Tibial nerve (tissue), 4 donors: ENCODE data around the gene PRSS48. TPM values are rescaled to one million over a fixed set of nuclear protein-coding genes. Genes with fewer than 3 reads are reported as not detected.

ENCODE experiments used
- DNase-seq, 2 donors: peaks; one replicate each; pipeline ENCODE4 v3.0.0-alpha.2; 2019; ENCODE audit warnings: low spot score in 2 of 2
- H3K27ac ChIP-seq, 4 donors: fragments of 200-600 bp; sonication (generic) in 3 of 4; one replicate each; pipeline ENCODE4 v1.5.1; 2017 to 2019; ENCODE audit warnings: mild to moderate bottlenecking in 1 of 4
- H3K27me3 ChIP-seq, 2 donors: fragments of 200-600 bp; sonication (generic) in 1 of 2; one replicate each; pipeline versions ENCODE4 v1.5.1 to v1.6.0; 2017 to 2019
- H3K36me3 ChIP-seq, 3 donors: fragments of 200-600 bp; sonication (generic); one replicate each; pipeline ENCODE4 v1.5.1; 2018 to 2019
- H3K4me1 ChIP-seq, 4 donors: fragments of 200-600 bp; sonication (generic) in 3 of 4; one replicate each; pipeline ENCODE4 v1.5.1; 2017 to 2019
- H3K4me3 ChIP-seq, 4 donors: fragments of 200-600 bp; sonication (generic) in 3 of 4; one replicate each; pipeline ENCODE4 v1.5.1; 2017 to 2019; ENCODE audit warnings: mild to moderate bottlenecking in 1 of 4, moderate library complexity in 1 of 4
- H3K9me3 ChIP-seq, 4 donors: fragments of 200-600 bp; sonication (generic) in 3 of 4; one replicate each; pipeline ENCODE4 v1.5.1; 2017 to 2019
- CTCF ChIP-seq, 5 experiments: fragments of 200-600 bp in 3 of 5; fragments of 450-650 bp in 2 of 5; sonication (generic) in 3 of 5; IDR thresholded peaks; one replicate each; pipeline ENCODE4 v1.5.1; 2016 to 2019; ENCODE audit warnings: antibody characterized with exemption in 5 of 5, mild to moderate bottlenecking in 3 of 5, moderate library complexity in 2 of 5
- EP300 ChIP-seq, 2 donors: sonication (generic); formaldehyde crosslinking; IDR thresholded peaks; one replicate each; pipeline ENCODE4 v1.6.1; 2017; ENCODE audit warnings: antibody characterized with exemption in 2 of 2, mild to moderate bottlenecking in 1 of 2
- POLR2A ChIP-seq, 2 donors: fragments of 450-650 bp; IDR thresholded peaks; one replicate each; pipeline ENCODE4 v1.6.1; 2017; ENCODE audit warnings: antibody characterized with exemption in 2 of 2, mild to moderate bottlenecking in 2 of 2, moderate library complexity in 2 of 2
- WGBS, 2 donors: methylation state at CpG; one replicate each; pipeline ENCODE4 v1.1.5; 2018; 5-methylcytosine and 5-hydroxymethylcytosine counted together
- total RNA-seq, 4 donors: library from RNA; depleted of rRNA; stranded (reverse); fragments of >200 nt; gene quantifications; one replicate each; pipeline ENCODE4 v1.1.0, GENCODE V29; 2016

PRSS48 gene
- total RNA-seq, 4 donors from 2014 or later = not detected

- Histone ChIP-seq H3K27me3 (no peaks in the 10 kb centered on the region), H3K4me1 (peaks cover 0 to 34% (median 11%) of the 10 kb centered on the region in 4 donors), H3K36me3 (no peaks in the 10 kb centered on the region), H3K9me3 (no peaks in the 10 kb centered on the region), H3K4me3 (no peak overlapping the region), H3K27ac (no peak overlapping the region)
- 84 to 90% methylated on average over 5 of the region's 5 CpGs for WGBS, 2 donors
- no peak for DNase-seq
- TF ChIP-seq CTCF (IDR thresholded peaks at IDR 0.05) = no peak
- no peak for TF ChIP-seq POLR2A (IDR thresholded peaks at IDR 0.05)
- no peak for TF ChIP-seq EP300 (IDR thresholded peaks at IDR 0.05)
Measured at GRCh38 chr4:151310124-151310728, 33.3 kb downstream of the PRSS48 start.

- Histone ChIP-seq H3K27ac (no peak overlapping the region), H3K4me3 (no peak overlapping the region), H3K9me3 (no peaks in the 10 kb centered on the region), H3K36me3 (no peaks in the 10 kb centered on the region), H3K4me1 (peaks cover 0 to 49% (median 20%) of the 10 kb centered on the region in 4 donors), H3K27me3 (no peaks in the 10 kb centered on the region)
- DNase-seq = no peak
- TF ChIP-seq POLR2A (IDR thresholded peaks at IDR 0.05) (no peak), EP300 (IDR thresholded peaks at IDR 0.05) (no peak), CTCF (IDR thresholded peaks at IDR 0.05) (no peak)
- 86 to 87% methylated on average over 6 of the region's 6 CpGs for WGBS, 2 donors
Measured at GRCh38 chr4:151313306-151314009, 36.5 kb downstream of the PRSS48 start.

GRCh38 chr4:151314010-151314355, 37.0 kb downstream of the PRSS48 start:
- Histone ChIP-seq H3K4me1 (peaks cover 0 to 49% (median 20%) of the 10 kb centered on the region in 4 donors), H3K36me3 (no peaks in the 10 kb centered on the region), H3K27ac (peak overlapping the region in 1 of 4 donors; percentile 44), H3K4me3 (no peak overlapping the region), H3K9me3 (no peaks in the 10 kb centered on the region), H3K27me3 (no peaks in the 10 kb centered on the region)
- DNase-seq = no peak
- no peak for TF ChIP-seq POLR2A (IDR thresholded peaks at IDR 0.05)
- TF ChIP-seq CTCF (IDR thresholded peaks at IDR 0.05) = no peak
- TF ChIP-seq EP300 (IDR thresholded peaks at IDR 0.05) = no peak
- 28 to 35% methylated on average over 1 of the region's 1 CpG for WGBS, 2 donors

DNA sequence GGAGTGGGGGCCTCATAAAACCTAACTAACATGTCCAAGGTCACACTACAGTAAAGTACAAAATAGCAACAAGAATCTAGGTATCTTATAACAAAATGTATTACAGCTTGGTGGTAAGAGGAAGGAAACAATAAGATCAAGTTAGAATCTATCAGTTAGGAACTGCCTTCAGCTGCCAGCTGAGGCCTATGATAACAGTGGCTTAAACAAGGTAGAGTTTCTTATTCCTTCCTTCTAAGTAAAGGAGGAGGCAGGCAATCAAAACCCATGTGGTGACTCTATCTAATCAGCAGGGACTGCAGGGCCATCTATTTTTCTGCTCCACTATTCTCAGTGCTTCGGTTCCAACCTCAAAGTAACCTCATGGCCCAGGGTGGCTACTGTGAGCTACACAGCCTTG, 37.5 kb downstream of the PRSS48 start:
- no peak for DNase-seq
- H3K27me3 ChIP-seq = no peaks in the 10 kb centered on the region
- WGBS, 2 donors = 85 to 89% methylated on average over 1 of the region's 1 CpG
- H3K36me3 ChIP-seq = no peaks in the 10 kb centered on the region
- peaks cover 0 to 49% (median 20%) of the 10 kb centered on the region in 4 donors for H3K4me1 ChIP-seq
- H3K27ac ChIP-seq = peak overlapping the region in 2 of 4 donors; percentile 6 to 44
- no peaks in the 10 kb centered on the region for H3K9me3 ChIP-seq
- H3K4me3 ChIP-seq = no peak overlapping the region
- TF ChIP-seq CTCF (IDR thresholded peaks at IDR 0.05) (no peak), POLR2A (IDR thresholded peaks at IDR 0.05) (no peak), EP300 (IDR thresholded peaks at IDR 0.05) (no peak)

DNA sequence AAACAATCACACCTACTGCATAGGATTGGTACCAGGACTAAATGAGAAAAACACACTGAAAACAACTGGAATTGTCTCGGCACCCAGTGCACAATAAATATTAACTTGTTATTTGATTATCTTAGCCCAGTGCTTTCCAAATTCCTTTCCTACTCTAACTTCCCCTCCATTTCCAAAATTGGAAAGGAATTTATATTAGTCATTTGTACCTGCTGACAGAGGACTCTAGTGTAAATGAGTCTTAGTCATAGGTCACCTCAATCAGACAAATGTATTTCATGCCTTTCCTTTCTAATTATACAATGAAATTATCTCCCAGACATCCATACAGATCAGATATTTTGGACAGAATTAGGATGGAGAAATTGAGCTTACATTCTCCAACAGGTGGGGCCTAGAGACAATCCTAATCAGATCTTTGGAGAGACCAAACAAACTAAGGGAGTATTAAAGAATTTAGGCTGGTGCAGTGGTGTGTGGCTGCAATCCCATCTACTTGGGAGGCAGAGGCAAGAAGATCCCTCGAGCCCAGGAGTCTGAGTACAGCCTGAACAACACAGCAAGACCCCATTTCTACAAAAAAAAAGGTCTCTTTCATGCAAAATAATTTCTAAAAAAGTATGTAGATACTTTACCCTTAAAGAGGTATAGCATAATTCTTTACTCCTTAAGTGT, 38.4 kb downstream of the PRSS48 start:
- no peak for DNase-seq
- Histone ChIP-seq H3K9me3 (no peaks in the 10 kb centered on the region), H3K27ac (peak overlapping the region in 2 of 4 donors; percentile 6 to 44), H3K4me1 (peaks cover 0 to 58% (median 20%) of the 10 kb centered on the region in 4 donors), H3K36me3 (no peaks in the 10 kb centered on the region), H3K4me3 (no peak overlapping the region), H3K27me3 (no peaks in the 10 kb centered on the region)
- TF ChIP-seq EP300 (IDR thresholded peaks at IDR 0.05) = no peak
- TF ChIP-seq CTCF (IDR thresholded peaks at IDR 0.05) = no peak
- no peak for TF ChIP-seq POLR2A (IDR thresholded peaks at IDR 0.05)
- WGBS, 2 donors = 62 to 65% methylated on average over 2 of the region's 2 CpGs
